MM.1S (cell line): ENCODE data around the gene TTC28.

Experiments used
- DNase-seq: peaks from one replicate; pipeline ENCODE4 v3.0.0-alpha.2; 2015
- H2AFZ ChIP-seq: fragments of 300-600 bp; sonication (generic); 2 replicates; pipeline ENCODE4 v1.6.0; 2016; ENCODE audit warnings: antibody characterized with exemption, low read length
- H3F3A ChIP-seq: fragments of 300-600 bp; sonication (generic); 2 replicates; pipeline ENCODE4 v1.6.1; 2016; ENCODE audit warnings: mild to moderate bottlenecking, antibody characterized with exemption, low read length, moderate library complexity, mixed read lengths; ENCODE audit not compliant: insufficient read depth
- H3K27ac ChIP-seq: fragments of 300-600 bp; sonication (generic); 2 replicates; pipeline ENCODE4 v1.5.1; 2016; ENCODE audit warnings: mild to moderate bottlenecking, low read length
- H3K27me3 ChIP-seq: fragments of 300-600 bp; sonication (generic); replicated peaks from 2 replicates; pipeline ENCODE4 v1.6.0; 2016; ENCODE audit warnings: low read length; ENCODE audit not compliant: insufficient read depth
- H3K36me3 ChIP-seq: fragments of 300-600 bp; sonication (generic); replicated peaks from 2 replicates; pipeline ENCODE4 v1.6.1; 2016; ENCODE audit warnings: mild to moderate bottlenecking, low read length, mixed read lengths; ENCODE audit not compliant: insufficient read depth
- H3K4me1 ChIP-seq: fragments of 300-600 bp; sonication (generic); 2 replicates; pipeline ENCODE4 v1.6.1; 2016; ENCODE audit warnings: low read length, mixed read lengths
- H3K4me2 ChIP-seq: fragments of 300-600 bp; sonication (generic); 2 replicates; pipeline ENCODE4 v1.6.0; 2016; ENCODE audit warnings: low read depth, low read length
- H3K4me3 ChIP-seq: fragments of 300-600 bp; sonication (generic); 2 replicates; pipeline ENCODE4 v1.5.1; 2016; ENCODE audit warnings: low read length, mixed read lengths
- H3K79me2 ChIP-seq: fragments of 300-600 bp; sonication (generic); 2 replicates; pipeline ENCODE4 v1.6.1; 2016; ENCODE audit warnings: mixed run types, low read length, mixed read lengths
- H3K9ac ChIP-seq: fragments of 300-600 bp; sonication (generic); 2 replicates; pipeline ENCODE4 v1.6.1; 2016; ENCODE audit warnings: low read length, mixed read lengths
- H3K9me2 ChIP-seq: fragments of 300-600 bp; sonication (generic); replicated peaks from 2 replicates; pipeline ENCODE4 v1.6.1; 2016; ENCODE audit warnings: mild to moderate bottlenecking, low read length, mixed read lengths; ENCODE audit not compliant: insufficient read depth
- H3K9me3 ChIP-seq: fragments of 300-600 bp; sonication (generic); replicated peaks from 2 replicates; pipeline ENCODE4 v1.6.1; 2016; ENCODE audit warnings: mild to moderate bottlenecking, low read length, mixed read lengths; ENCODE audit not compliant: insufficient read depth
- H4K20me1 ChIP-seq: fragments of 300-600 bp; sonication (generic); 2 replicates; pipeline ENCODE4 v1.6.1; 2016; ENCODE audit warnings: mild to moderate bottlenecking, low read length, moderate library complexity, mixed read lengths; ENCODE audit not compliant: insufficient read depth
- EZH2 ChIP-seq: fragments of 300-600 bp; sonication (generic); optimal IDR thresholded peaks from 2 replicates; pipeline ENCODE3; 2017; ENCODE audit warnings: low read depth, mild to moderate bottlenecking, antibody characterized with exemption, low read length, mixed read lengths
- EZH2phosphoT487 ChIP-seq: fragments of 300-600 bp; sonication (generic); IDR thresholded peaks from 2 replicates; pipeline ENCODE4 v1.6.1; 2018; ENCODE audit warnings: antibody characterized with exemption, low read length
- TF ChIP-seq, protein P1 (sequence below): fragments of 300-600 bp; sonication (generic); IDR thresholded peaks from 2 replicates; pipeline ENCODE4 v1.5.1; 2016; ENCODE audit warnings: antibody characterized with exemption, low read length, mixed read lengths

TTC28 gene

DNA sequence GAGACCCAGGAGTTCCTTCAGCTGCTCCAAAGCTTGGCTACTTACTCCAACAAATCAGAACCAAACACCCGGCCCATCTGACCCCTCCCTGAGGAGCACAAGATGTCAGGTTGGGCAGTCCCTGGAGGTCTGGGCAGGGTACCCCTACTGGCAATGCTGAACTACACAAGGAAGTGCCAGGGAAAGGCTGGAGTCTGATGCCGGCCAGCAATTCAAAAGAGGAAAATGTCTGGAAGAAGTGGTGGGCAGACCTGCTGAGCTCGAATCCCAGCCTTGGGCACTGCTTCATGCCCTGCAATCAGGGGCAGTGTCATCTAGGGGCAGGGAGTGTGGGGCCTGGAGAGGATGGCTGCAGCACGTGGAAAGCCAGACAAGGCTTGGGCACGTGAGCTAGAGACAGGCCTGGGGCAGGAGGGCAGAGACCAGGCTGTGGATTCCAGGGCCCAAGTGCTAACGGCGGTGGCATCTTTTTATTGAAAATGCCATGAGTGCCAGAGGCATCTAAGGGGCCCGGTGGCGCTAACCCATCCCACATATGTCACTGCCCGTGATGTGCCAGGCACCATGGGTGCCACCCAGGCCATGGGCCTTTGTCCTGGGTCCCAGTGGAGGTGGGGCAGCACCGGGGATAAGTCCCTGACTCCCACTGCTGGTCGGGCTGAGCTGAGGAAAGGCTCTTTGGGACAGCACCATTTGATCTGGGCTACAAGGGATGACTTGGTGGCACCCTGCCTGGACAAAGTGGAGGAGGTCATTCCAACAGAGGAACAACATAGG, 662.7 kb downstream of the TTC28 start:
- Histone ChIP-seq H3K4me3 (no peak overlapping the region), H3K9ac (no peak overlapping the region), H3K79me2 (no peaks in the 10 kb centered on the region), H3K27ac (no peak overlapping the region), H3F3A (no peaks in the 10 kb centered on the region), H3K4me2 (no peak overlapping the region), H3K9me3 (no peaks in the 10 kb centered on the region), H2AFZ (no peak overlapping the region), H3K36me3 (no peaks in the 10 kb centered on the region), H3K27me3 (no peaks in the 10 kb centered on the region), H4K20me1 (no peaks in the 10 kb centered on the region), H3K9me2 (no peaks in the 10 kb centered on the region), H3K4me1 (no peaks in the 10 kb centered on the region)
- TF ChIP-seq EZH2, result no peak
- TF ChIP-seq, protein P1, sequence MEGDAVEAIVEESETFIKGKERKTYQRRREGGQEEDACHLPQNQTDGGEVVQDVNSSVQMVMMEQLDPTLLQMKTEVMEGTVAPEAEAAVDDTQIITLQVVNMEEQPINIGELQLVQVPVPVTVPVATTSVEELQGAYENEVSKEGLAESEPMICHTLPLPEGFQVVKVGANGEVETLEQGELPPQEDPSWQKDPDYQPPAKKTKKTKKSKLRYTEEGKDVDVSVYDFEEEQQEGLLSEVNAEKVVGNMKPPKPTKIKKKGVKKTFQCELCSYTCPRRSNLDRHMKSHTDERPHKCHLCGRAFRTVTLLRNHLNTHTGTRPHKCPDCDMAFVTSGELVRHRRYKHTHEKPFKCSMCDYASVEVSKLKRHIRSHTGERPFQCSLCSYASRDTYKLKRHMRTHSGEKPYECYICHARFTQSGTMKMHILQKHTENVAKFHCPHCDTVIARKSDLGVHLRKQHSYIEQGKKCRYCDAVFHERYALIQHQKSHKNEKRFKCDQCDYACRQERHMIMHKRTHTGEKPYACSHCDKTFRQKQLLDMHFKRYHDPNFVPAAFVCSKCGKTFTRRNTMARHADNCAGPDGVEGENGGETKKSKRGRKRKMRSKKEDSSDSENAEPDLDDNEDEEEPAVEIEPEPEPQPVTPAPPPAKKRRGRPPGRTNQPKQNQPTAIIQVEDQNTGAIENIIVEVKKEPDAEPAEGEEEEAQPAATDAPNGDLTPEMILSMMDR, result no peak
- TF ChIP-seq EZH2phosphoT487, result no peak
- no peak for DNase-seq

- Histone ChIP-seq H3K79me2 (no peaks in the 10 kb centered on the region), H3K9me3 (no peaks in the 10 kb centered on the region), H2AFZ (no peak overlapping the region), H3K27me3 (no peaks in the 10 kb centered on the region), H4K20me1 (no peaks in the 10 kb centered on the region), H3K4me2 (no peak overlapping the region), H3K4me3 (no peak overlapping the region), H3K9me2 (no peaks in the 10 kb centered on the region), H3K4me1 (no peaks in the 10 kb centered on the region), H3K9ac (no peak overlapping the region), H3F3A (no peaks in the 10 kb centered on the region), H3K27ac (no peak overlapping the region), H3K36me3 (no peaks in the 10 kb centered on the region)
- DNase-seq, result no peak
- TF ChIP-seq EZH2 (no peak), EZH2phosphoT487 (no peak)
- TF ChIP-seq, protein P1, result no peak
Observed at GRCh38 chr22:28015676-28016601, 663.7 kb downstream of the TTC28 start.

DNA sequence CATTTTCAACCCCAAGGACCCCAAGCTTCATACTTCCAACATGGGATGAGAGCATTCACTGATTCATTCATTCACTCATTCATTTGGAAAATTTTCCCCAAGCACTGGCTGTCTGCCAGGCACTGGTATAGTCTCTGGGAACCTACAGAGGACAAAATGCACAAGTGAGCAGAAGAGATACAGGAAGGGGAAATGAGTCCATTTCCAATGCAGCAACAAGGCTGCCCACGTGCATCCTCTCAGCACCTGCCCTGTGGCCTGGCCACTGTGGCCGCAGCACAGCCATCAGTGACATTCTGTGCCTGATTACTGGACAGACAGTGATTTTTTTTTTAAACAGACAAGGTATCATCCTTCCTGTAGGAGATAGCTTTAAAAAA, 664.6 kb downstream of the TTC28 start:
- H3K79me2 ChIP-seq, result no peaks in the 10 kb centered on the region
- DNase-seq, result no peak
- H3K27me3 ChIP-seq, result no peaks in the 10 kb centered on the region
- no peak overlapping the region for H2AFZ ChIP-seq
- no peaks in the 10 kb centered on the region for H3F3A ChIP-seq
- H3K27ac ChIP-seq, result no peak overlapping the region
- no peaks in the 10 kb centered on the region for H4K20me1 ChIP-seq
- H3K9me3 ChIP-seq, result no peaks in the 10 kb centered on the region
- H3K4me3 ChIP-seq, result no peak overlapping the region
- H3K4me1 ChIP-seq, result no peaks in the 10 kb centered on the region
- H3K4me2 ChIP-seq, result peak overlapping the region; percentile 4; the same call in 1 of the 2 replicates
- no peak overlapping the region for H3K9ac ChIP-seq
- no peaks in the 10 kb centered on the region for H3K9me2 ChIP-seq
- TF ChIP-seq EZH2, result no peak
- TF ChIP-seq, protein P1, result no peak
- no peaks in the 10 kb centered on the region for H3K36me3 ChIP-seq
